PC-9 (cell line): ENCODE results near the gene CDH15.

Source experiments
- EZH2 ChIP-seq: fragments of 200-600 bp; sonication (generic); IDR thresholded peaks from 2 replicates; pipeline ENCODE4 v1.8.0; 2017; ENCODE audit warnings: antibody characterized with exemption, low read depth
- TF ChIP-seq, protein P1 (sequence below): fragments of 200-600 bp; sonication (generic); conservative IDR thresholded peaks from 2 replicates; pipeline ENCODE4 v1.6.1; 2017; ENCODE audit warnings: mixed run types, antibody characterized with exemption, mild to moderate bottlenecking, moderate library complexity

DNA sequence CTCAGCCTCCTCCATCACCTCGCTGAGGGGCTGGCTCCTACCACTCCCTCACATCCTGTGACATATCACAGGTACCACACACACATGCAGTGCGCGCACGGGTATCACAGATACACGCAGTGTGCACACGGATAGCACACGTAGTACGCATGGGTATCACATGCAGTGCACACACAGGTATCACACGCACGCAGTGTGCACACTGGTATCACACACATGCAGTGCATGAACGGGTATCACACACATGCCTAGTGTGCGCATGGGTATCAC is 47.8 kb upstream of the CDH15 start:
- TF ChIP-seq, protein P1, sequence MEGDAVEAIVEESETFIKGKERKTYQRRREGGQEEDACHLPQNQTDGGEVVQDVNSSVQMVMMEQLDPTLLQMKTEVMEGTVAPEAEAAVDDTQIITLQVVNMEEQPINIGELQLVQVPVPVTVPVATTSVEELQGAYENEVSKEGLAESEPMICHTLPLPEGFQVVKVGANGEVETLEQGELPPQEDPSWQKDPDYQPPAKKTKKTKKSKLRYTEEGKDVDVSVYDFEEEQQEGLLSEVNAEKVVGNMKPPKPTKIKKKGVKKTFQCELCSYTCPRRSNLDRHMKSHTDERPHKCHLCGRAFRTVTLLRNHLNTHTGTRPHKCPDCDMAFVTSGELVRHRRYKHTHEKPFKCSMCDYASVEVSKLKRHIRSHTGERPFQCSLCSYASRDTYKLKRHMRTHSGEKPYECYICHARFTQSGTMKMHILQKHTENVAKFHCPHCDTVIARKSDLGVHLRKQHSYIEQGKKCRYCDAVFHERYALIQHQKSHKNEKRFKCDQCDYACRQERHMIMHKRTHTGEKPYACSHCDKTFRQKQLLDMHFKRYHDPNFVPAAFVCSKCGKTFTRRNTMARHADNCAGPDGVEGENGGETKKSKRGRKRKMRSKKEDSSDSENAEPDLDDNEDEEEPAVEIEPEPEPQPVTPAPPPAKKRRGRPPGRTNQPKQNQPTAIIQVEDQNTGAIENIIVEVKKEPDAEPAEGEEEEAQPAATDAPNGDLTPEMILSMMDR, result no peak
- TF ChIP-seq EZH2, result no peak
